ENCODE results near the gene CDC7. TPM values are rescaled to one million over a fixed set of nuclear protein-coding genes. Genes with fewer than 3 reads are reported as not detected.

CDC7 gene
- total RNA-seq, 1 experiment from 2014 or later: 24.5 TPM

DNA sequence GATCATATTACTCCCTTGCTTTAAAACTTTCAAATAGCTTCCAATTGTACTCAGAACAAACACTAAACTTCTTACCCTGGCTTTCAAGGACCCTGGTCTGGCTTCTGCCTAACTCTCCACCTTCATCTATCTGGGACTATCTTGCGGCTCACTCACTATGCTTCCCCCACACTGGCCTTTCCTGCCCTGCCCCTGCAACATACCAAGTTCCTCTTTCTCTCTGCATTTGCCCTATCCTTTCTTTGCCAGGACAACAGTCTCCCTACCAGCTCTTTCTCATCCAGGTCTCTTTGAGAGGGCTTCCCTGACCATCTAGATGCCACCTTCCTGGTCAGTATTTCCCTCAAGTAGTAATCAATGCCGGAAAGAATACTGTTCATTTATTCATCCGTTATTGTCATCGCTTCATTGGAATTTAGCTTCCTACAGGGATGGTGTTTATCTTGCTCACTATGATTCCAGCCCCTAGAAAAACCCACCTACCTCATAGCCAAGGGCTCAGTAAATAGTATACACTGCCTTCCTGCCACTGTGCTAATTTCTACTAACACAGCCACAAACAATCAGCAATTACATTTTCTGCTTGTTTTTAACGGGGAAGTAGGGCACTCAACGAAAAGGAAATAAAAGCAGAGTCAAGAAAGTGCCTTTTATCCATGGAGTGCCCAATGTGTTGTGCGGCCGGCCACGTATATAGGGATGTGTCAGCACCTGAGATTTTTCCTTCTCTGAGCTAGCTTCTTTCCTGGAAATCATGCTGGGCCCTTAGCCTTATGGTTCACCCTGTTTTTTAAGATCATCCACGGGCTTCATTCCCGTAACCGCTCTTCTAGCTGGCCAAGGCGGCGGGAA, 521 bp upstream of the CDC7 start:
- BruUV-seq (replicated peaks): TSS peak; percentile 97
- Histone ChIP-seq H3K4me1 (ENCODE audit: control insufficient read depth in 1 of 2, insufficient read depth in 2 of 2, low read length in 2 of 2) (peaks cover 7 to 27% of the 10 kb centered on the region in 2 experiments), H3K9me2 (ENCODE audit: insufficient read depth) (no peaks in the 10 kb centered on the region), H3K9ac (ENCODE audit: low read length) (peak overlapping the region; percentile 83), H3K9me3 (ENCODE audit: control insufficient read depth in 1 of 2, insufficient read depth in 1 of 2, low read depth in 1 of 2, low read length in 2 of 2) (no peaks in the 10 kb centered on the region), H3K36me3 (ENCODE audit: control insufficient read depth in 1 of 2, insufficient read depth in 2 of 2, low read length in 2 of 2) (no peaks in the 10 kb centered on the region), H3K27me3 (ENCODE audit: insufficient read depth, low read length) (no peaks in the 10 kb centered on the region), H3K4me2 (ENCODE audit: low read length) (peak overlapping the region; percentile 76), H3K79me2 (ENCODE audit: insufficient read depth, low read length) (peaks cover 38% of the 10 kb centered on the region), H4K20me1 (ENCODE audit: insufficient read depth) (no peaks in the 10 kb centered on the region), H3K4me3 (replicated peaks in 1 of 2; ENCODE audit: low read depth in 1 of 2, low read length in 2 of 2) (peak overlapping the region; percentile 61 to 63), H3K27ac (ENCODE audit: low read depth, low read length) (peak overlapping the region; percentile 90), H2AFZ (ENCODE audit: low read depth, low read length, poor library complexity, severe bottlenecking) (peak overlapping the region; percentile 1)
- ChIA-PET POLR2A (interaction anchor here (0.9 to 1.4 kb wide), 2 partner anchors 11 to 24 kb away, joined by 3 read pairs; no protein-coding TSS in a partner anchor), CTCF (interaction anchor here (1.1 to 1.5 kb wide), 4 partner anchors 93 to 429 kb away, joined by 3 to 5 read pairs (median 4); no protein-coding TSS in a partner anchor), RAD21 (ENCODE audit: low non-redundant PET in 1 of 2, low total read pairs in 2 of 2, uncharacterized antibody in 2 of 2, unreplicated experiment in 2 of 2) (no interaction called here)
- ATAC-seq (peak; percentile 2; the same call in 1 of the 2 replicates), DNase-seq (ENCODE audit: low read depth, low spot score) (no peak)
- TF ChIP-seq TCF7L2 (IDR thresholded peaks at IDR 0.05; ENCODE audit: borderline replicate concordance, extremely low read depth, insufficient read depth, insufficient read length) (no peak), ZFX (IDR thresholded peaks at IDR 0.05) (no peak), SIN3A (IDR thresholded peaks at IDR 0.05; ENCODE audit: low read depth) (no peak), FOSL1 (IDR thresholded peaks at IDR 0.05; ENCODE audit: low read depth) (no peak), POLR2A (IDR thresholded peaks at IDR 0.05; ENCODE audit: borderline replicate concordance, extremely low read depth, insufficient read depth, insufficient read length) (no peak), EGR1 (IDR thresholded peaks at IDR 0.05; ENCODE audit: low read depth) (no peak), EZH2phosphoT487 (IDR thresholded peaks at IDR 0.05; ENCODE audit: borderline replicate concordance) (no peak), ELF1 (IDR thresholded peaks at IDR 0.05; ENCODE audit: borderline replicate concordance, low read depth) (no peak)
- TF ChIP-seq, protein P1, sequence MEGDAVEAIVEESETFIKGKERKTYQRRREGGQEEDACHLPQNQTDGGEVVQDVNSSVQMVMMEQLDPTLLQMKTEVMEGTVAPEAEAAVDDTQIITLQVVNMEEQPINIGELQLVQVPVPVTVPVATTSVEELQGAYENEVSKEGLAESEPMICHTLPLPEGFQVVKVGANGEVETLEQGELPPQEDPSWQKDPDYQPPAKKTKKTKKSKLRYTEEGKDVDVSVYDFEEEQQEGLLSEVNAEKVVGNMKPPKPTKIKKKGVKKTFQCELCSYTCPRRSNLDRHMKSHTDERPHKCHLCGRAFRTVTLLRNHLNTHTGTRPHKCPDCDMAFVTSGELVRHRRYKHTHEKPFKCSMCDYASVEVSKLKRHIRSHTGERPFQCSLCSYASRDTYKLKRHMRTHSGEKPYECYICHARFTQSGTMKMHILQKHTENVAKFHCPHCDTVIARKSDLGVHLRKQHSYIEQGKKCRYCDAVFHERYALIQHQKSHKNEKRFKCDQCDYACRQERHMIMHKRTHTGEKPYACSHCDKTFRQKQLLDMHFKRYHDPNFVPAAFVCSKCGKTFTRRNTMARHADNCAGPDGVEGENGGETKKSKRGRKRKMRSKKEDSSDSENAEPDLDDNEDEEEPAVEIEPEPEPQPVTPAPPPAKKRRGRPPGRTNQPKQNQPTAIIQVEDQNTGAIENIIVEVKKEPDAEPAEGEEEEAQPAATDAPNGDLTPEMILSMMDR (IDR thresholded peaks at IDR 0.05 in 2 of 3, conservative IDR thresholded peaks at IDR 0.05 in 1 of 3; ENCODE audit: borderline replicate concordance in 1 of 3, insufficient read depth in 1 of 3, low read depth in 2 of 3, low read length in 2 of 3): no peak
- TF ChIP-seq, protein P2, sequence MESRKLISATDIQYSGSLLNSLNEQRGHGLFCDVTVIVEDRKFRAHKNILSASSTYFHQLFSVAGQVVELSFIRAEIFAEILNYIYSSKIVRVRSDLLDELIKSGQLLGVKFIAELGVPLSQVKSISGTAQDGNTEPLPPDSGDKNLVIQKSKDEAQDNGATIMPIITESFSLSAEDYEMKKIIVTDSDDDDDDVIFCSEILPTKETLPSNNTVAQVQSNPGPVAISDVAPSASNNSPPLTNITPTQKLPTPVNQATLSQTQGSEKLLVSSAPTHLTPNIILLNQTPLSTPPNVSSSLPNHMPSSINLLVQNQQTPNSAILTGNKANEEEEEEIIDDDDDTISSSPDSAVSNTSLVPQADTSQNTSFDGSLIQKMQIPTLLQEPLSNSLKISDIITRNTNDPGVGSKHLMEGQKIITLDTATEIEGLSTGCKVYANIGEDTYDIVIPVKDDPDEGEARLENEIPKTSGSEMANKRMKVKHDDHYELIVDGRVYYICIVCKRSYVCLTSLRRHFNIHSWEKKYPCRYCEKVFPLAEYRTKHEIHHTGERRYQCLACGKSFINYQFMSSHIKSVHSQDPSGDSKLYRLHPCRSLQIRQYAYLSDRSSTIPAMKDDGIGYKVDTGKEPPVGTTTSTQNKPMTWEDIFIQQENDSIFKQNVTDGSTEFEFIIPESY (IDR thresholded peaks at IDR 0.05; ENCODE audit: extremely low read depth, insufficient replicate concordance, low read length): no peak
- TF ChIP-seq, protein P3, sequence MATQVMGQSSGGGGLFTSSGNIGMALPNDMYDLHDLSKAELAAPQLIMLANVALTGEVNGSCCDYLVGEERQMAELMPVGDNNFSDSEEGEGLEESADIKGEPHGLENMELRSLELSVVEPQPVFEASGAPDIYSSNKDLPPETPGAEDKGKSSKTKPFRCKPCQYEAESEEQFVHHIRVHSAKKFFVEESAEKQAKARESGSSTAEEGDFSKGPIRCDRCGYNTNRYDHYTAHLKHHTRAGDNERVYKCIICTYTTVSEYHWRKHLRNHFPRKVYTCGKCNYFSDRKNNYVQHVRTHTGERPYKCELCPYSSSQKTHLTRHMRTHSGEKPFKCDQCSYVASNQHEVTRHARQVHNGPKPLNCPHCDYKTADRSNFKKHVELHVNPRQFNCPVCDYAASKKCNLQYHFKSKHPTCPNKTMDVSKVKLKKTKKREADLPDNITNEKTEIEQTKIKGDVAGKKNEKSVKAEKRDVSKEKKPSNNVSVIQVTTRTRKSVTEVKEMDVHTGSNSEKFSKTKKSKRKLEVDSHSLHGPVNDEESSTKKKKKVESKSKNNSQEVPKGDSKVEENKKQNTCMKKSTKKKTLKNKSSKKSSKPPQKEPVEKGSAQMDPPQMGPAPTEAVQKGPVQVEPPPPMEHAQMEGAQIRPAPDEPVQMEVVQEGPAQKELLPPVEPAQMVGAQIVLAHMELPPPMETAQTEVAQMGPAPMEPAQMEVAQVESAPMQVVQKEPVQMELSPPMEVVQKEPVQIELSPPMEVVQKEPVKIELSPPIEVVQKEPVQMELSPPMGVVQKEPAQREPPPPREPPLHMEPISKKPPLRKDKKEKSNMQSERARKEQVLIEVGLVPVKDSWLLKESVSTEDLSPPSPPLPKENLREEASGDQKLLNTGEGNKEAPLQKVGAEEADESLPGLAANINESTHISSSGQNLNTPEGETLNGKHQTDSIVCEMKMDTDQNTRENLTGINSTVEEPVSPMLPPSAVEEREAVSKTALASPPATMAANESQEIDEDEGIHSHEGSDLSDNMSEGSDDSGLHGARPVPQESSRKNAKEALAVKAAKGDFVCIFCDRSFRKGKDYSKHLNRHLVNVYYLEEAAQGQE (IDR thresholded peaks at IDR 0.05; ENCODE audit: low read depth): no peak
- TF ChIP-seq, protein P4, sequence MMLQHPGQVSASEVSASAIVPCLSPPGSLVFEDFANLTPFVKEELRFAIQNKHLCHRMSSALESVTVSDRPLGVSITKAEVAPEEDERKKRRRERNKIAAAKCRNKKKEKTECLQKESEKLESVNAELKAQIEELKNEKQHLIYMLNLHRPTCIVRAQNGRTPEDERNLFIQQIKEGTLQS (IDR thresholded peaks at IDR 0.05): no peak
- intact Hi-C loops (cut with micrococcal nuclease): loop anchor here (5.0 to 10.0 kb wide), 2 partner anchors 93 to 335 kb away; no protein-coding TSS in a partner anchor

Data from HCT116 (cell line).